NCI-H460 (cell line): Measurements from ENCODE around the gene CDKAL1. TPM values are rescaled to one million over a fixed set of nuclear protein-coding genes. Genes with fewer than 3 reads are reported as not detected.

Experiments used
- DNase-seq: peaks from one replicate; pipeline ENCODE4 v3.0.0-alpha.2; 2016; ENCODE audit warnings: low read depth; ENCODE audit errors: extremely low read depth
- small RNA-seq, 2 experiments: library from RNA; depleted of rRNA; stranded (forward); fragments of <200 nt; gene quantifications; one replicate each; pipeline ENCODE3, GENCODE V24; 2014
- total RNA-seq: library from RNA; depleted of rRNA; stranded (reverse); fragments of >200 nt; shearing (Covaris generic); gene quantifications from 2 replicates; pipeline ENCODE4 v1.2.3, GENCODE V29; 2014; rRNA removed

The CDKAL1 gene
- total RNA-seq, 1 experiment from 2014 or later = 12.3 TPM

GRCh38 chr6:21262504-21262903 lies 728.2 kb downstream of the CDKAL1 start:
- no peak for DNase-seq

- DNase-seq = no peak
Measured at GRCh38 chr6:21263531-21264287, 729.5 kb downstream of the CDKAL1 start.

GRCh38 chr6:21264288-21265033 lies 730.2 kb downstream of the CDKAL1 start:
- DNase-seq = no peak

GRCh38 chr6:21265034-21265729 lies 730.9 kb downstream of the CDKAL1 start:
- no peak for DNase-seq

- no peak for DNase-seq
Measured at GRCh38 chr6:21265730-21266044, 731.4 kb downstream of the CDKAL1 start.

GRCh38 chr6:21270636-21271201 lies 736.5 kb downstream of the CDKAL1 start:
- DNase-seq = no peak

GRCh38 chr6:21271428-21272155 lies 737.3 kb downstream of the CDKAL1 start:
- DNase-seq = no peak

GRCh38 chr6:21273451-21273850 lies 739.2 kb downstream of the CDKAL1 start:
- DNase-seq = no peak

GRCh38 chr6:21274851-21275250 lies 740.6 kb downstream of the CDKAL1 start:
- no peak for DNase-seq

- no peak for DNase-seq
Measured at GRCh38 chr6:21277601-21278374, 743.5 kb downstream of the CDKAL1 start.

- no peak for DNase-seq
Measured at GRCh38 chr6:21278375-21278745, 744.1 kb downstream of the CDKAL1 start.

GRCh38 chr6:21279619-21280018 lies 745.4 kb downstream of the CDKAL1 start:
- no peak for DNase-seq

GRCh38 chr6:21281366-21281765 lies 747.1 kb downstream of the CDKAL1 start:
- no peak for DNase-seq

Small RNA genes lying within 50 kb of the gene (small RNA-seq; reads per million reads assigned to genes)
- 0 reads per million in 2 experiments for gene RF00019
- gene RNU6-150P = 0 reads per million in 2 experiments

Other genes starting within 250 kb of the CDKAL1 start
- 11.3 and 13.1 TPM in 2 replicates for gene E2F3, start 132.6 kb upstream of the CDKAL1 start, total RNA-seq